WTC11 (cell line): Measurements from ENCODE around the gene SMYD3.

Source experiments
- AR ChIP-seq: fragments of 250-450 bp; sonication (Bioruptor Pico); IDR thresholded peaks from 2 replicates; pipeline ENCODE4 v1.9.0; 2021; ENCODE audit warnings: mild to moderate bottlenecking
- ATF3 ChIP-seq: sonication (generic); formaldehyde crosslinking; conservative IDR thresholded peaks from 2 replicates; pipeline ENCODE4 v1.8.1; 2022; ENCODE audit warnings: mild to moderate bottlenecking, missing genetic modification reagents
- CTCF ChIP-seq: fragments of 200-600 bp; IDR thresholded peaks from 2 replicates; pipeline ENCODE4 v1.8.0; 2022; ENCODE audit warnings: antibody characterized with exemption
- FOXP1 ChIP-seq: sonication (generic); formaldehyde crosslinking; IDR thresholded peaks from 2 replicates; pipeline ENCODE4 v1.8.0; 2022; ENCODE audit warnings: missing genetic modification reagents, mild to moderate bottlenecking, moderate library complexity, borderline replicate concordance
- FOXP4 ChIP-seq: sonication (generic); formaldehyde crosslinking; IDR thresholded peaks from 2 replicates; pipeline ENCODE4 v1.8.0; 2022; ENCODE audit warnings: mild to moderate bottlenecking, missing genetic modification reagents
- PREB ChIP-seq: sonication (generic); formaldehyde crosslinking; IDR thresholded peaks from 2 replicates; pipeline ENCODE4 v1.8.1; 2022; ENCODE audit warnings: mild to moderate bottlenecking, missing genetic modification reagents, moderate library complexity, borderline replicate concordance
- SP1 ChIP-seq: sonication (generic); formaldehyde crosslinking; conservative IDR thresholded peaks from 2 replicates; pipeline ENCODE4 v1.8.1; 2022; ENCODE audit warnings: missing genetic modification reagents
- TEAD1 ChIP-seq: sonication (generic); formaldehyde crosslinking; IDR thresholded peaks from 2 replicates; pipeline ENCODE4 v1.8.0; 2022; ENCODE audit warnings: mild to moderate bottlenecking, missing genetic modification reagents
- TP53 ChIP-seq: sonication (generic); formaldehyde crosslinking; IDR thresholded peaks from 2 replicates; pipeline ENCODE4 v1.8.1; 2023; ENCODE audit warnings: mild to moderate bottlenecking, missing genetic modification reagents
- ZNF317 ChIP-seq: sonication (generic); formaldehyde crosslinking; IDR thresholded peaks from 2 replicates; pipeline ENCODE4 v1.8.1; 2023; ENCODE audit warnings: low read depth, mild to moderate bottlenecking, moderate library complexity, missing genetic modification reagents, borderline replicate concordance
- ZNF532 ChIP-seq: fragments of 250-450 bp; sonication (Bioruptor Pico); IDR thresholded peaks from 2 replicates; pipeline ENCODE4 v1.9.0; 2021; ENCODE audit warnings: mild to moderate bottlenecking, borderline replicate concordance

GRCh38 chr1:245853291-245853690, 653.8 kb downstream of the SMYD3 start:
- TF ChIP-seq CTCF (no peak), ZNF532 (CRISPR knock-in tag) (no peak), SP1 (CRISPR knock-in tag) (no peak), AR (CRISPR knock-in tag) (no peak), ATF3 (CRISPR knock-in tag) (no peak), PREB (CRISPR knock-in tag) (no peak), FOXP4 (CRISPR knock-in tag) (no peak), TEAD1 (CRISPR knock-in tag) (no peak), FOXP1 (no peak), TP53 (no peak), ZNF317 (no peak)
